K562 (cell line): ENCODE measurements around the gene CUX1. TPM values are rescaled to one million over a fixed set of nuclear protein-coding genes. Genes with fewer than 3 reads are reported as not detected.

Experiments used
- ATAC-seq: fragments of 200-7000 bp; cut with Tn5 transposase; 3 replicates; pipeline ENCODE4 v1.9.1; 2020; ENCODE audit warnings: moderate library complexity
- BruUV-seq: library from RNA; stranded (reverse); fragments of 400-500 nt; replicated peaks from 2 replicates; lab custom pipeline; 2021; lab: Mats Ljungman, UMichigan
- CTCF ChIA-PET: fragments of 300-600 bp; formaldehyde crosslinking; extraction: SDS; loops from one replicate; lab custom pipeline; 2021; ENCODE audit warnings: low intra/inter-chr PET ratio; lab: Yijun Ruan, JAX
- POLR2A ChIA-PET: fragments of 300-600, 350-650 bp; sonication (Branson Sonifier 250); formaldehyde crosslinking; extraction: SDS; loops from one replicate; lab custom pipeline; 2021; ENCODE audit warnings: antibody characterized with exemption, inconsistent platforms; lab: Yijun Ruan, JAX
- DNase-seq, 4 experiments: peaks; one replicate each; pipeline versions ENCODE4 v3.0.0 to v3.0.0-alpha.2; 2011 to 2018; ENCODE audit warnings: low spot score in 3 of 4, mixed read lengths in 3 of 4; ENCODE audit errors: extremely low read depth in 1 of 4
- FAIRE-seq: peaks from 2 replicates; lab custom pipeline; 2011; peaks lifted over from hg19 to GRCh38; lab: Jason Lieb, UNC
- H2AFZ ChIP-seq: 2 replicates; pipeline ENCODE4 v1.6.0; 2011; ENCODE audit warnings: low read depth, low read length, control low read depth, inconsistent platforms
- H3K27ac ChIP-seq: fragments of 200-600 bp; 3 replicates; pipeline ENCODE4 v1.8.0; 2011; ENCODE audit warnings: low read depth, mild to moderate bottlenecking, control low read depth, inconsistent platforms, low read length, moderate library complexity, mixed read lengths; ENCODE audit errors: extremely low read depth
- H3K27me3 ChIP-seq, 2 experiments: fragments of 300-600 bp in 1 of 2; 2 replicates in 1 of 2; 3 replicates in 1 of 2; pipeline versions ENCODE4 v1.6.0 to v1.8.0; 2011; ENCODE audit warnings: inconsistent platforms in 2 of 2, low read length in 2 of 2, mild to moderate bottlenecking in 1 of 2, mixed read lengths in 1 of 2, moderate library complexity in 1 of 2; ENCODE audit not compliant: control insufficient read depth in 2 of 2, insufficient read depth in 2 of 2
- H3K36me3 ChIP-seq: fragments of 300-600 bp; 3 replicates; pipeline ENCODE4 v1.8.0; 2011; ENCODE audit warnings: mild to moderate bottlenecking, low read length, inconsistent platforms; ENCODE audit not compliant: control insufficient read depth, insufficient read depth
- H3K4me1 ChIP-seq, 2 experiments: fragments of 200-600 bp in 1 of 2; replicated peaks in 1 of 2; 2 replicates in 1 of 2; 3 replicates in 1 of 2; pipeline versions ENCODE4 v1.5.1 to v1.8.0; 2011; ENCODE audit warnings: inconsistent platforms in 2 of 2, low read length in 2 of 2, mild to moderate bottlenecking in 1 of 2, mixed read lengths in 1 of 2, moderate library complexity in 1 of 2; ENCODE audit not compliant: control insufficient read depth in 2 of 2, insufficient read depth in 2 of 2
- H3K4me2 ChIP-seq: 2 replicates; pipeline ENCODE4 v1.6.1; 2011; ENCODE audit warnings: low read length, control low read depth, inconsistent platforms, mixed read lengths; ENCODE audit not compliant: insufficient read depth
- H3K4me3 ChIP-seq: fragments of 200-600 bp; sonication (generic), shearing (Covaris generic); 2 replicates; pipeline ENCODE4 v1.5.1; 2016; ENCODE audit warnings: control low read depth, inconsistent platforms
- H3K79me2 ChIP-seq: fragments of 200-600 bp; 3 replicates; pipeline ENCODE4 v1.8.0; 2011; ENCODE audit warnings: low read length, inconsistent platforms; ENCODE audit not compliant: control insufficient read depth, insufficient read depth
- H3K9ac ChIP-seq, 2 experiments: 2 replicates each; pipeline versions ENCODE4 v1.6.0 to v1.6.1; 2011; ENCODE audit warnings: low read depth in 2 of 2, low read length in 2 of 2, control low read depth in 1 of 2, inconsistent platforms in 1 of 2, mild to moderate bottlenecking in 1 of 2, mixed read lengths in 1 of 2; ENCODE audit not compliant: insufficient read depth in 1 of 2
- H3K9me1 ChIP-seq: one replicate; pipeline ENCODE4 v1.6.0; 2011; ENCODE audit warnings: inconsistent platforms, mild to moderate bottlenecking, low read length, moderate library complexity; ENCODE audit not compliant: control insufficient read depth, insufficient read depth
- H3K9me3 ChIP-seq: replicated peaks from 2 replicates; pipeline ENCODE4 v1.5.1; 2011; ENCODE audit warnings: low read depth, low read length, inconsistent platforms; ENCODE audit not compliant: control insufficient read depth, insufficient read depth
- H4K20me1 ChIP-seq: replicated peaks from 2 replicates; pipeline ENCODE4 v1.6.1; 2011; ENCODE audit warnings: low read length, inconsistent platforms, mixed read lengths; ENCODE audit not compliant: control insufficient read depth, insufficient read depth
- FOXO4 ChIP-seq: fragments of 450-650 bp; formaldehyde crosslinking; IDR thresholded peaks from 2 replicates; pipeline ENCODE4 v1.4.0; 2020; ENCODE audit warnings: mild to moderate bottlenecking, moderate library complexity
- HLTF ChIP-seq: fragments of 450-650 bp; IDR thresholded peaks from 2 replicates; pipeline ENCODE4 v1.6.1; 2016
- KAT8 ChIP-seq: fragments of 450-650 bp; IDR thresholded peaks from 2 replicates; pipeline ENCODE4 v1.6.1; 2016; ENCODE audit warnings: low read depth, mild to moderate bottlenecking
- KDM2B ChIP-seq: fragments of 250-450 bp; sonication (Bioruptor Pico); IDR thresholded peaks from 2 replicates; pipeline ENCODE4 v1.8.0; 2021; ENCODE audit warnings: mild to moderate bottlenecking, moderate library complexity
- NR1H2 ChIP-seq: sonication (generic); formaldehyde crosslinking; IDR thresholded peaks from 2 replicates; pipeline ENCODE4 v1.4.0; 2020; ENCODE audit warnings: mild to moderate bottlenecking, missing genetic modification reagents
- WGBS: fragments of 100-300 bp; shearing (Covaris generic); methylation state at CpG from one replicate; pipeline ENCODE4 v1.1.6; 2016; ENCODE audit warnings: low coverage, mixed read lengths; ENCODE audit not compliant: insufficient coverage; ENCODE audit errors: missing lambda C conversion rate; 5-methylcytosine and 5-hydroxymethylcytosine counted together
- in situ Hi-C: fragments of 300-500 bp; cut with MboI; formaldehyde crosslinking; loops from 4 replicates; pipeline ENCODE4 v1.15.0; 2018; ENCODE audit warnings: inconsistent platforms, mixed read lengths
- intact Hi-C: fragments of 100-400 bp; cut with micrococcal nuclease; formaldehyde crosslinking; loops from 2 replicates; pipeline ENCODE4 v1.14.2; 2022
- polyA plus RNA-seq, 8 experiments: library from polyadenylated mRNA; depleted of rRNA in 4 of 8; stranded (reverse) in 5 of 8; unstranded in 3 of 8; fragments of >200 nt; fragmentation: Nextera tagmentation in 2 of 8; fragmentation: Illumina TruSeq in 1 of 8; extraction: Ambion mirVana in 2 of 8; extraction: Trizol in 1 of 8; gene quantifications; 2 replicates each; pipeline versions ENCODE4 v1.2.1 to v1.2.3, GENCODE V29; 2011 to 2014; ENCODE audit warnings: inconsistent platforms in 1 of 8, missing spikeins in 1 of 8
- total RNA-seq, 7 experiments: library from RNA; depleted of rRNA in 6 of 7; stranded (reverse); fragments of >200 nt in 6 of 7; fragmentation: Illumina TruSeq in 2 of 7; extraction: Trizol in 2 of 7; gene quantifications; 2 replicates each; pipeline versions ENCODE4 v1.2.1 to v1.2.3, GENCODE V29; 2011 to 2021; ENCODE audit warnings: low replicate concordance in 1 of 7

Gene CUX1
- total and polyA plus RNA-seq, 9 of the 15 experiments (the other 6 are each of a cell fraction or from before 2014, with no cell fraction given), result 3.6 to 55.3 (median 25.2) TPM

GRCh38 chr7:101824440-101824839 is 7.0 kb downstream of the CUX1 start:
- CTCF ChIA-PET, result no interaction called here
- H3K9me3 ChIP-seq, result no peaks in the 10 kb centered on the region
- H3K4me2 ChIP-seq, result no peak overlapping the region
- H3K27ac ChIP-seq, result no peak overlapping the region
- H3K36me3 ChIP-seq, result peaks cover 28% of the 10 kb centered on the region; the same call in 2 of the 3 replicates
- no peak overlapping the region for H2AFZ ChIP-seq
- no peak overlapping the region for H3K4me3 ChIP-seq
- TF ChIP-seq NR1H2 (CRISPR knock-in tag), result no peak
- TF ChIP-seq KDM2B (CRISPR knock-in tag), result no peak
- no peak for TF ChIP-seq KAT8
- TF ChIP-seq HLTF, result no peak
- no peak for TF ChIP-seq FOXO4 (CRISPR knock-in tag)
- H3K9ac ChIP-seq, result peak overlapping the region in 1 of 2 experiments; percentile 64; a peak in 1 of 4 replicates
- FAIRE-seq (no peak), DNase-seq (no peak), ATAC-seq (no peak)
- in situ Hi-C loops (no loop called here), intact Hi-C loops (no loop called here)
- peaks cover 14 to 24% of the 10 kb centered on the region in 2 experiments for H3K4me1 ChIP-seq
- H4K20me1 ChIP-seq, result peaks cover 35% of the 10 kb centered on the region; the same call in 1 of the 2 replicates
- WGBS, result 88% methylated on average over 7 of the region's 8 CpGs
- H3K79me2 ChIP-seq, result peaks cover 99% of the 10 kb centered on the region
- H3K9me1 ChIP-seq, result peaks cover 4% of the 10 kb centered on the region
- BruUV-seq, result no TSS peak
- POLR2A ChIA-PET, result interaction anchor here (0.6 to 1.4 kb wide), 5 partner anchors 16 to 250 kb away, joined by 3 to 4 read pairs (median 3); no protein-coding TSS in a partner anchor
- H3K27me3 ChIP-seq, result no peaks in the 10 kb centered on the region
